ENCODE data around the gene CLDN7.
A peak's percentile ranks its signal among the peaks of the same experiment; 100 is the strongest.

CLDN7 gene

DNA sequence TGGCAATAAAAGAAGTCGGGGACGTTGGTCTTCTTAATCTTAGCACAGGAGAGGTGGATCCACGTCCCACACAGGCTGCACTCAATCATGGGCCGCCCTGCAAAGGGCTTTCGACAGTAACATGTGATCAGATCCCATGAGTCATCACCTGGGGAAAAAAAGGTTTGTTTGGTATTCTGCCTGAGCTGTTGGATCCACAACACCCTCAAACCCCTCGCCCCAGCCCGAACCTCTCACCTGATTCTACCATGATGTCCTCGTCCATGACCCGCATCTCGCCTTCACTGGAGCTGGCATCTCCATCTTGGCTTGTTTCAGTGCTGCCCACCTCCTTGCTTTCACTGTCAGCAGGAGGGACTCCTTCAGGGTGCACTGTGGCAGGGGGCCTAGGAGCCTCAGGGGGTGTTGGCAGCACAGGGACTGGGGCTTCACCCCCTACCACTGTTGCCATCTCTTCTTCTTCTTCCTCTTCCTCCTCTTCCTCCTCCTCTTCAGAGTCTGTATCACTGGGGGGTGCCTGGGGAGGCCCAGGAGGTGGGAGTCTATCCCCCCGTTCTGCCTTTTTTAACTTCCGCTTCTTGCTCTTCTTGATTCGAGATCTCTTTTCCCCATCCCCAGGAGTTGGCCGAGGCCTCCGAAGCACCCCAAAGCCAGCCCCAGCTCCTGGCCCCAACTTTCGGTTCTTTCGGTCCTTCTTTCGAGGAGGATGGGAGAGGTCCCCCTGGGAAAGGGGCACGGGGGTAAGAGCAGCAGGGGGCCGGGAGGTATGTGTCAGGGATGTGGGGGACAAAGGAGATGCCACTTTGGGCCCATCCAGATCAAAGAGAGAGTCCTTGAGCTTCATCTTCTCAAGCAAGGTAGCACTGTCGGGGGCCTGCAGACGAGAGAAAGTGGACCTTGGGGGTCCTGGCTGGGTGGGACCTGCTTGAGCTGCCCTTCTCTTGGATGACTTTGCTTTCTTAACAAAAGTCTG is 26.3 kb downstream of the CLDN7 start:
- DNase-seq: no peak

- DNase-seq: peak; percentile 53 to 64
Observed at GRCh38 chr17:7234083-7234951, 28.0 kb downstream of the CLDN7 start, which contains the start of gene DVL2. TSS of gene DVL2 (minus strand) at chr17:7234517. CDS start at chr17:7234262, 255 bp downstream.

- DNase-seq: no peak
Observed at GRCh38 chr17:7233701-7234082, 28.6 kb downstream of the CLDN7 start.

DNA sequence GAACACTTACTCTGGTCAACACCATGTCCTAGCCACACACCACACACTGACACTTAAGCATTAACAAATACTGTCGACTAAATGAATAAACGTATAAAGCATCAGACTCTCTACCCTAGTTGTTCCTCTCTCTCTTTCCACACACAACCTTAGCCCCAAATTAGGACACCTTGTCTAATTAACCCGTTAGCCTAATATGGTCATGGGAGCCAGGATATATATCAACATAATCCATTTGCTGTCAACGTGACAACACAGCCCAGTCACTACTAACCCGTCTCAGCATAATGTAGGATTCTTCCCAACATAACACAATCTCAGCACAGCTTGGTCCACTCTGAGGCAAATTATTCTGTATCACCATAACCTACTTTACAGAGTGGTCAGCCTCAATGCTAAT is 30.2 kb downstream of the CLDN7 start:
- DNase-seq: no peak

- no peak for DNase-seq
Observed at GRCh38 chr17:7229504-7229903, 32.8 kb downstream of the CLDN7 start.

DNA sequence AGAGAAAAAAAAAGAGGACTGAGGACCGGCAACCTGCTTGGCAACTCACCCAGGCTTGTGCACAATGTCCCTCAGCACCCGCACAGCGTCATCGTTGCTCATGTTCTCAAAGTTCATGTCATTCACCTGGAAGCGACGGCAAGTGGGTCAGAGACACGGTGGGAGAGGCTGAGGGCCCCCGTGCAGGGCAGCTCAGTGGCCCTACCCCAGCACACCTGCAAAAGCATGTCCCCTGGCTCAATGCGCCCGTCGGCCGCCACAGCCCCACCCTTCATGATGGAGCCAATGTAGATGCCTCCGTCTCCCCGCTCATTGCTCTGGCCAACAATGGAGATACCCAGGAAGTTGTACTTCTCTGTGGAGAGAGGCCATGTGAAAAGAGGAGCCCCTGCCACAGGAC is 33.4 kb downstream of the CLDN7 start:
- DNase-seq: no peak

DNA sequence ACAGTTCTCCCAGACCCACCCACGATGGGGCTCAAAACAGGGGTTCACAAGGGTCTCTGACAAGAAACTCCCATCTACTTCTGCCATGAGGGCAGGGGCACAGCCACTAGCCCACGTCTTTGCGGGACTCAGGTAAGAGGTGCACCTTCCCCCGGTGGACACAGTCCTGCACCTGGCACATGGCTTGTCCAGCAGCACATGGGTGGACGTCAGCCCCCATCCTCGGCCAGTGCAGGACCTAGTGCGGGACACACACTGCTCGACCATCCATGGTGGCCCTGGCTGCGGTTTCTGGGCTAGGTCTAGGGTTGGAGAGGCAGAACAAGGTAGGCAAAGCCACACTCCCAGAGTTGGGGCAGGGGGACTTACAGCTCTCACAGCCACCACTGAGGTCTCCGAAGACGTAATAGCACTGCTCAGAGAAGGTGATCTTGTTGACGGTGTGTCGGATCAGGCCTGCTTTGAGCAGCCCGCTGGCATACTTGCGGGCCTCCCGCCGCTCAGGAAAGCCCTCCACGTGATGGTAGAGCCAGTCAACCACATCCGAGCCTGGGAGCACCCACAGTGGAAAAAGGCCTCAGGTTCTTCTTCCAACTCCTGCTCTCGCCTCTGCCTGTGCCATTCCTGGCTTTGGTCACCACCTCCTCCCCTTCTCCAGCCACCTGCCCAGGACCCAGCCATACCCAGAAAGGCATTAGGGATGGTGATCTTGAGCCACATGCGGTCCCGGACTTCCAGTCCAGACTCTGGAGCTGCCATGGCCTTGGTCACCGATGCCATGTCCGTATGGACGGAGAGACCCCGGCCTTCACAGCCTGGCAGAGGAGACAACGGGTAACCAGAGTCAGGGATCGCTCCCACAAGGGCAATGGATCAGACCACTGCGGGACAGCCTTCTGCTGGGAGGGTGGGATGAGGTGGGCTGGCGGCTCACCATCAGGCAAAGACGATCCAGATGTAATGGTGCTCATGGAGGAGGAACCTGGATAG is 35.3 kb downstream of the CLDN7 start:
- no peak for DNase-seq

DNA sequence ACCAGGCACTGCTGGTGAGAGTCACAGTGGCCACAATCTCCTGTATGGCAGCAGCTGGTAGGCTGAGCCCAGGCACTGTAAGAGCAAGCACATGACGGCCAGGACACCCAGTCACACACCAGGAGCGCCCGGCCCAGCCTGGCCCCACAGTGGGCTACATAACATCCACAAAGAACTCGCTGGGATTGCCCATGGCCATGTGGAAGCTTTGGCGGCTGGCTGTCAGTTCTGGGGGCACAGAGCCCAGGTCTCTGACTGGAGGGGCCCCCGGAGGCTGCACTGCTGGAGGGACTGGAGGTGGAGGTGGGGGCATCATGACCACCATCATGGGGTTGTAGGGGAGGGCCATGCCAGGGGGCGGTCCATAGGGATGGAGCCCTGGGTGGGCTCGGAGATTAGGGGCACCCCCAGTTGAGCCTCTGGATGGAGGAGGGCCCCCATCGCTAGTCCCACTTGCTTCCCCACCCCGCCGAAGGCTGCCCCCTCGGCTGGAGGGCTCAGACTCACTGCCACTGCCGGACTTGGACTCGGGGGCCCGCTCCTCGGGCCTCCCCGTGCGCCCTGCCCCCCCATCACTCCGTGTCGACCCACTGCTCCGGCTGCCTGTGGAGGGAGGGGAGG is 36.5 kb downstream of the CLDN7 start:
- DNase-seq: no peak

DNA sequence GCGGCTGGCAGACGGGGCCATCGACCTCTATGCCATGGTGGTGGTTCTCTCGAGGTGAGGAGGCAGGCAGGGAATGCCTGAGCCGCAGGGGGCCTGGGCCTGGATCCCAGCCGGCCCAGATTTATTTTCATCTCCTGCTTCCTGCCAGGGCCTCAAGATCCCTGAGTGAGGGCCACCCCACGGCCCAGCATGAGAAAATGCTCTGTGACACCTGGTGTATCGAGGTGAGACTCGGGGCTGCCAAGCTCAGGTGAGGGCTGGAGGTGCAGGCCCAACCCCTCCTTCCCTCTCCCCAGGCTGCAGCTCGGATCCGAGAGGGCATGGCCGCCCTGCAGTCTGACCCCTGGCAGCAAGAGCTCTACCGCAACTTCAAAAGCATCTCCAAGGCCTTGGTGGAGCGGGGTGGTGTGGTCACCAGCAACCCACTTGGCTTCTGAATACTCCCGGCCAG is 37.6 kb downstream of the CLDN7 start:
- no peak for DNase-seq

DNA sequence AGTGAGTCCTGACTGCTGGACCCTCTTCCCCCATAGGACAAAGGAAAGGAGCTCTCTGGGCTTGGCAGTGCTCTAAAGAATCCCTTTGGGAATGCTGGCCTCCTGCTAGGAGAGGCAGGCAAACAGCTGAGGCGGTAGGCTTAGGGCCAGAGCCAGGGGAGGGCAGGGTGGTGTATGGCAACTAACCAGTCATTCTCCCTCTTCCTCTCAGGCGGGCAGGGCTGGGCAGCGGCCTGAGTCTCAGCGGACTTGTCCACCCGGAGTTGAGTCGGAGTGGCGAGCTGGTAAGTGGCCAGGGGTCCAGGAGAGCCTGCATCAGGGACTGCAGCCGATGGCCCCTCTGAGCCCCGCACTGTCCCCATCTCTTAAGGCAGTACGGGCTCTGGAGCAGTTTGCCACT is 38.2 kb downstream of the CLDN7 start:
- no peak for DNase-seq

- no peak for DNase-seq
Observed at GRCh38 chr17:7223375-7223774, 38.9 kb downstream of the CLDN7 start.

DNA sequence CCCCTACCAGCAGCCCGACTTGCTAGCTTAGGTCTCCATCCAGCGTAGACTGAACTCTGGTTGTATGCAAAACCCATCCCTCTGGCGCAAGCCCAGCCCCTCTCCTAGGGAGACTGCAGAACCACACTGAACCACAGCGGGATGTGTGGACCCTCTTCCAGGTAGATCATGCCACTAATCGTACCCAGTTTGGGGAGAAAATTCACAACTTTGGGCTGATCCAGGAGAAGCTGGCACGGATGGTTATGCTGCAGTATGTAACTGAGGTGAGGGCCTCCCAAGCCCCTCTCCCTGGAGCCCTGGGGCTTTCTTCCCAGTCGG is 39.3 kb downstream of the CLDN7 start:
- no peak for DNase-seq

- DNase-seq: no peak
Observed at GRCh38 chr17:7222093-7222971, 39.9 kb downstream of the CLDN7 start.

GRCh38 chr17:7221278-7222092 is 40.8 kb downstream of the CLDN7 start:
- DNase-seq: no peak

- peak; percentile 3 to 21 for DNase-seq
Observed at GRCh38 chr17:7220593-7221277, 41.5 kb downstream of the CLDN7 start.

GRCh38 chr17:7219812-7220592 is 42.3 kb downstream of the CLDN7 start, which contains the start of the genes ACADVL and DLG4:
TSS of gene ACADVL (plus strand) at chr17:7219938. CDS start at chr17:7219985, 47 bp downstream.
TSS of gene DLG4 (minus strand) at chr17:7219836.
- no peak for DNase-seq

DNA sequence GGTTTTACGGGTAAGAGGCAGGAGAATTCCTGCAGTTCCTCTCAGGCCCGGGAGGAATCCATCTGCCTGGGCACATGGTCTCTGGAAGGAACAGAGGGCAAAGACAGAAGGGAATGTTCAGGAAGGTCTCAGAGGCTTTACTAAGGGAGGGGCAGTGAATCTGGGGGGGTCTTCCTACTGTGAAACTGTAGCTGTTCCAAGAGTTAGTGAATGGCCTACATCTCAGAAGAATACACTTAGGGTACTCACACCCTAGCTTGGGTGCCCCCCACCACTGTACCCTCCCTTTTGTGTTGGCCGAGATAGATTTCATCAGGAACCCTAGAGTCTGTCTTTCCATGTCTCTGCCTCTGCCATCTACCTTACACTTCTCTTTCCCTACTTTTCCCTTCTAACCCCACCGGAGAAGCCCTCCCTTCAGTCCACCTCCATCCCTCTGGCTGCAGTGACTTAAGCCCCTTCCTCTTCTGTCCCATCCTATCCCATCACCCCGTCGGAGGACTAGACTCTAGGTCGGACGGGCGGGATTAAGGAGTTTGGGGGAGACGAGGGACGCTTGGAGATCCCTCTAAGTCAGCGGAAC is 43.0 kb downstream of the CLDN7 start:
- peak; percentile 30 to 35 for DNase-seq

GRCh38 chr17:7218758-7219157 is 43.5 kb downstream of the CLDN7 start:
- peak; percentile 19 to 61 for DNase-seq
